Endodermal cell (in vitro differentiated cells): ENCODE measurements around the gene CORO1C. TPM values are rescaled to one million over a fixed set of nuclear protein-coding genes. Genes with fewer than 3 reads are reported as not detected.

Experiments used
- DNase-seq: peaks from one replicate; pipeline ENCODE4 v3.0.0-alpha.2; 2017
- H3K27ac ChIP-seq: 2 replicates; pipeline ENCODE4 v1.5.1; 2013; ENCODE audit warnings: mild to moderate bottlenecking, low read depth, low read length, moderate library complexity
- H3K27me3 ChIP-seq: 2 replicates; pipeline ENCODE4 v1.6.1; 2013; ENCODE audit warnings: mild to moderate bottlenecking, low read length, moderate library complexity; ENCODE audit not compliant: insufficient read depth, control insufficient read depth, poor library complexity, severe bottlenecking
- H3K36me3 ChIP-seq: 2 replicates; pipeline ENCODE4 v1.7.0; 2013; ENCODE audit warnings: mild to moderate bottlenecking, low read length, moderate library complexity; ENCODE audit not compliant: control insufficient read depth, insufficient read depth
- H3K4me1 ChIP-seq: one replicate; pipeline ENCODE4 v1.7.0; 2013; ENCODE audit warnings: low read length; ENCODE audit not compliant: control insufficient read depth, insufficient read depth
- H3K4me3 ChIP-seq: 2 replicates; pipeline ENCODE4 v1.5.1; 2013; ENCODE audit warnings: mild to moderate bottlenecking, low read length, moderate library complexity
- H3K9ac ChIP-seq: 2 replicates; pipeline ENCODE4 v1.6.1; 2013; ENCODE audit warnings: mild to moderate bottlenecking, low read length, moderate library complexity; ENCODE audit not compliant: poor library complexity, severe bottlenecking; ENCODE audit errors: extremely low read depth
- H3K9me3 ChIP-seq: 2 replicates; pipeline ENCODE4 v1.6.1; 2013; ENCODE audit warnings: mild to moderate bottlenecking, low read length, moderate library complexity; ENCODE audit not compliant: control insufficient read depth
- H3K27ac Mint-ChIP-seq: 2 replicates; pipeline ENCODE4 v1.8.0; 2020; ENCODE audit warnings: mixed read lengths
- H3K27me3 Mint-ChIP-seq: 2 replicates; pipeline ENCODE4 v1.8.0; 2021; ENCODE audit warnings: mild to moderate bottlenecking, mixed read lengths; ENCODE audit not compliant: insufficient read depth
- H3K36me3 Mint-ChIP-seq: 2 replicates; pipeline ENCODE4 v1.8.0; 2020; ENCODE audit warnings: low read depth, mixed read lengths
- H3K4me1 Mint-ChIP-seq: 2 replicates; pipeline ENCODE4 v1.8.0; 2020; ENCODE audit warnings: mixed read lengths
- H3K4me3 Mint-ChIP-seq: 2 replicates; pipeline ENCODE4 v1.8.0; 2020; ENCODE audit warnings: mild to moderate bottlenecking, moderate library complexity, mixed read lengths
- H3K9me3 Mint-ChIP-seq: 2 replicates; pipeline ENCODE4 v1.8.0; 2020; ENCODE audit warnings: mild to moderate bottlenecking, mixed read lengths
- CTCF ChIP-seq: fragments of 200-600 bp; sonication (generic); conservative IDR thresholded peaks from 2 replicates; pipeline ENCODE4 v1.5.0; 2021; ENCODE audit warnings: antibody characterized with exemption, mild to moderate bottlenecking
- WGBS, 2 experiments: methylation state at CpG; one replicate each; pipeline versions ENCODE4 v1.1.5 to v1.1.7; 2013; ENCODE audit warnings: missing lambda C conversion rate in 2 of 2, mixed read lengths in 1 of 2; ENCODE audit not compliant: insufficient coverage in 1 of 2, insufficient read length in 1 of 2; 5-methylcytosine and 5-hydroxymethylcytosine counted together
- total RNA-seq, 2 donors: library from RNA; stranded (reverse); fragmentation: NEBNext Ultra II Directional in 1 of 2; extraction: Animal tissue kit (Norgen Biotek cat#: 25700) in 1 of 2; gene quantifications; 2 replicates in 1 of 2; 3 replicates in 1 of 2; pipeline ENCODE4 v1.2.1, GENCODE V29; 2021

The CORO1C gene
- total RNA-seq, 2 donors from 2014 or later, result 122 to 125 TPM

- peak; percentile 57 for DNase-seq
- Histone ChIP-seq H3K4me3 (no peak overlapping the region), H3K27ac (no peak overlapping the region), H3K4me1 (peaks cover 27% of the 10 kb centered on the region), H3K9ac (no peak overlapping the region), H3K9me3 (peaks cover 9% of the 10 kb centered on the region), H3K36me3 (peaks cover 70% of the 10 kb centered on the region), H3K27me3 (no peaks in the 10 kb centered on the region)
- Mint-ChIP-seq H3K4me1 (peaks cover 38% of the 10 kb centered on the region), H3K4me3 (no peak overlapping the region), H3K27me3 (no peaks in the 10 kb centered on the region), H3K27ac (no peak overlapping the region), H3K36me3 (peaks cover 37% of the 10 kb centered on the region), H3K9me3 (peaks cover 2% of the 10 kb centered on the region)
- WGBS, 2 experiments, result 88% methylated on average over 1 of the region's 1 CpG; no CpG with 5 or more reads in 1 of the 2 experiments
- no peak for TF ChIP-seq CTCF
These were observed 33.4 kb downstream of the CORO1C start for GRCh38 chr12:108697905-108698304.

DNA sequence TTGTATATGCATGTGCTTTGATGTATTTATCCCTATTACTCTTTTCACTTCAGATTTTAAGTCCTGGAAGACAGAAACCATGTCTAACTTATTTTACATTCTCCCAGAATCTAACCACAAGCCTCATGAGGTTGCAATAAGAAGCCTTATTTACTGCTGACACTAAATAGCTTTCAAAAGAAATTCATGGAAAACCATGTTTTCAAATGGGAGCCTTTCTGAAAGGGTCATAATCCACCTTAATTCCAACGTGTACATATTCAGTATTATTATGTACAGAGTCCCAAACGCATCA is 34.4 kb downstream of the CORO1C start:
- peaks cover 9% of the 10 kb centered on the region for H3K9me3 ChIP-seq
- no peak overlapping the region for H3K27ac Mint-ChIP-seq
- 85% methylated on average over 2 of the region's 2 CpGs; no CpG with 5 or more reads in 1 of the 2 experiments for WGBS, 2 experiments
- TF ChIP-seq CTCF, result no peak
- H3K9ac ChIP-seq, result no peak overlapping the region
- H3K4me1 Mint-ChIP-seq, result peaks cover 35% of the 10 kb centered on the region
- no peaks in the 10 kb centered on the region for H3K27me3 ChIP-seq
- no peak for DNase-seq
- H3K36me3 Mint-ChIP-seq, result peaks cover 37% of the 10 kb centered on the region
- H3K4me1 ChIP-seq, result peaks cover 23% of the 10 kb centered on the region
- H3K36me3 ChIP-seq, result peaks cover 70% of the 10 kb centered on the region
- no peak overlapping the region for H3K4me3 Mint-ChIP-seq
- no peaks in the 10 kb centered on the region for H3K27me3 Mint-ChIP-seq
- H3K9me3 Mint-ChIP-seq, result peaks cover 2% of the 10 kb centered on the region
- H3K27ac ChIP-seq, result no peak overlapping the region
- H3K4me3 ChIP-seq, result no peak overlapping the region

GRCh38 chr12:108696111-108696995 is 35.0 kb downstream of the CORO1C start:
- peaks cover 37% of the 10 kb centered on the region for H3K36me3 Mint-ChIP-seq
- peaks cover 23% of the 10 kb centered on the region for H3K4me1 ChIP-seq
- H3K27ac ChIP-seq, result no peak overlapping the region
- no peak overlapping the region for H3K4me3 Mint-ChIP-seq
- H3K9me3 Mint-ChIP-seq, result peaks cover 2% of the 10 kb centered on the region
- H3K9ac ChIP-seq, result no peak overlapping the region
- peaks cover 70% of the 10 kb centered on the region for H3K36me3 ChIP-seq
- no peak overlapping the region for H3K4me3 ChIP-seq
- WGBS, 2 experiments, result 90 to 94% methylated on average over 6 to 9 of the region's 9 CpGs
- peaks cover 34% of the 10 kb centered on the region for H3K4me1 Mint-ChIP-seq
- no peak overlapping the region for H3K27ac Mint-ChIP-seq
- no peaks in the 10 kb centered on the region for H3K27me3 Mint-ChIP-seq
- DNase-seq, result no peak
- TF ChIP-seq CTCF, result no peak
- H3K9me3 ChIP-seq, result peaks cover 9% of the 10 kb centered on the region
- no peaks in the 10 kb centered on the region for H3K27me3 ChIP-seq
